Liver (tissue), 9 donors: ENCODE measurements around the gene NT5C3A. TPM values are rescaled to one million over a fixed set of nuclear protein-coding genes. Genes with fewer than 3 reads are reported as not detected.
A peak's percentile ranks its signal among the peaks of the same experiment; 100 is the strongest.

ENCODE experiments used
- DNase-seq: peaks from one replicate; pipeline ENCODE4 v3.0.0-alpha.2; 2017; ENCODE audit warnings: low spot score
- H3K27ac ChIP-seq, 2 donors: one replicate each; pipeline ENCODE4 v1.7.0; 2013; ENCODE audit warnings: inconsistent platforms in 2 of 2, low read length in 2 of 2, control low read depth in 1 of 2, low read depth in 1 of 2, mild to moderate bottlenecking in 1 of 2
- H3K27me3 ChIP-seq, 4 donors: one replicate each; pipeline versions ENCODE4 v1.6.1 to v1.7.0; 2013; ENCODE audit warnings: low read length in 3 of 4, inconsistent platforms in 1 of 4, mild to moderate bottlenecking in 1 of 4, moderate library complexity in 1 of 4; ENCODE audit not compliant: control insufficient read depth in 4 of 4, insufficient read depth in 4 of 4
- H3K36me3 ChIP-seq, 4 donors: one replicate each; pipeline versions ENCODE4 v1.6.1 to v1.7.0; 2013; ENCODE audit warnings: low read length in 3 of 4, mild to moderate bottlenecking in 3 of 4, low read depth in 1 of 4, moderate library complexity in 1 of 4; ENCODE audit not compliant: control insufficient read depth in 4 of 4, insufficient read depth in 3 of 4
- H3K4me1 ChIP-seq, 4 donors: one replicate each; pipeline versions ENCODE4 v1.6.1 to v1.7.0; 2013; ENCODE audit warnings: low read length in 3 of 4, mild to moderate bottlenecking in 3 of 4, moderate library complexity in 1 of 4; ENCODE audit not compliant: control insufficient read depth in 4 of 4, insufficient read depth in 4 of 4
- H3K4me3 ChIP-seq, 3 donors: one replicate each; pipeline versions ENCODE4 v1.6.1 to v1.7.0; 2013; ENCODE audit warnings: low read length in 3 of 3, control low read depth in 1 of 3, low read depth in 1 of 3, mild to moderate bottlenecking in 1 of 3
- H3K9ac ChIP-seq, 2 donors: one replicate each; pipeline ENCODE4 v1.7.0; 2013; ENCODE audit warnings: low read length in 2 of 2, mild to moderate bottlenecking in 2 of 2, moderate library complexity in 2 of 2, control low read depth in 1 of 2, low read depth in 1 of 2
- H3K9me3 ChIP-seq, 4 donors: one replicate each; pipeline versions ENCODE4 v1.6.1 to v1.7.0; 2013; ENCODE audit warnings: low read length in 3 of 4; ENCODE audit not compliant: control insufficient read depth in 4 of 4
- ATF3 ChIP-seq: IDR thresholded peaks from 2 replicates; pipeline ENCODE4 v1.6.1; 2016; ENCODE audit warnings: antibody characterized with exemption
- CTCF ChIP-seq: fragments of 150-350 bp; IDR thresholded peaks from 2 replicates; pipeline ENCODE4 v1.5.1; 2017; ENCODE audit warnings: improper control_type of control experiment, low read depth, low read length; ENCODE audit not compliant: missing input control
- EGR1 ChIP-seq, 2 donors: IDR thresholded peaks; 2 replicates each; pipeline ENCODE4 v1.6.1; 2016 to 2018; ENCODE audit warnings: antibody characterized with exemption in 2 of 2, low read depth in 2 of 2
- FOXA1 ChIP-seq: IDR thresholded peaks from 2 replicates; pipeline ENCODE4 v1.6.1; 2016; ENCODE audit warnings: antibody characterized with exemption
- FOXA2 ChIP-seq: IDR thresholded peaks from 2 replicates; pipeline ENCODE4 v1.6.1; 2016; ENCODE audit warnings: antibody characterized with exemption
- GABPA ChIP-seq, 2 donors: IDR thresholded peaks in 1 of 2; conservative IDR thresholded peaks in 1 of 2; 2 replicates each; pipeline ENCODE4 v1.6.1; 2016; ENCODE audit warnings: antibody characterized with exemption in 2 of 2, mild to moderate bottlenecking in 1 of 2, moderate library complexity in 1 of 2
- HNF4A ChIP-seq, 2 donors: conservative IDR thresholded peaks; 2 replicates each; pipeline ENCODE4 v1.6.1; 2016; ENCODE audit warnings: antibody characterized with exemption in 2 of 2, mild to moderate bottlenecking in 2 of 2
- HNF4G ChIP-seq: IDR thresholded peaks from 2 replicates; pipeline ENCODE4 v1.6.1; 2016; ENCODE audit warnings: antibody characterized with exemption
- MAX ChIP-seq: IDR thresholded peaks from 2 replicates; pipeline ENCODE4 v1.6.1; 2016; ENCODE audit warnings: antibody characterized with exemption
- NR2F2 ChIP-seq: IDR thresholded peaks from 2 replicates; pipeline ENCODE4 v1.6.1; 2016; ENCODE audit warnings: antibody characterized with exemption
- RAD21 ChIP-seq, 2 donors: IDR thresholded peaks; 2 replicates each; pipeline ENCODE4 v1.6.1; 2016; ENCODE audit warnings: antibody characterized with exemption in 2 of 2, mild to moderate bottlenecking in 2 of 2
- REST ChIP-seq: IDR thresholded peaks from 2 replicates; pipeline ENCODE4 v1.6.1; 2016; ENCODE audit warnings: antibody characterized with exemption, mild to moderate bottlenecking
- RXRA ChIP-seq, 2 donors: IDR thresholded peaks; 2 replicates each; pipeline ENCODE4 v1.6.1; 2017 to 2018; ENCODE audit warnings: antibody characterized with exemption in 2 of 2, mild to moderate bottlenecking in 1 of 2
- SP1 ChIP-seq: IDR thresholded peaks from 2 replicates; pipeline ENCODE4 v1.6.1; 2018; ENCODE audit warnings: antibody characterized with exemption, mild to moderate bottlenecking
- TAF1 ChIP-seq: conservative IDR thresholded peaks from 2 replicates; pipeline ENCODE4 v1.6.1; 2016; ENCODE audit warnings: antibody characterized with exemption, mild to moderate bottlenecking
- YY1 ChIP-seq: IDR thresholded peaks from 2 replicates; pipeline ENCODE4 v1.6.1; 2016; ENCODE audit warnings: antibody characterized with exemption, mild to moderate bottlenecking
- ZBTB33 ChIP-seq: IDR thresholded peaks from 2 replicates; pipeline ENCODE4 v1.6.1; 2016; ENCODE audit warnings: antibody characterized with exemption
- WGBS: extraction: QIAGEN DNeasy Blood & Tissue Kit; methylation state at CpG from one replicate; pipeline ENCODE4 v1.1.7; 2013; 5-methylcytosine and 5-hydroxymethylcytosine counted together
- polyA plus RNA-seq, 2 donors: library from polyadenylated mRNA; stranded (reverse) in 1 of 2; unstranded in 1 of 2; fragments of 200-250 nt in 1 of 2; fragments of >200 nt in 1 of 2; fragmentation: Nextera tagmentation in 1 of 2; extraction: Ambion mirVana in 1 of 2; gene quantifications; one replicate each; pipeline versions ENCODE4 v1.2.1 to v1.2.3, GENCODE V29; 2013 to 2015
- total RNA-seq, 2 donors: library from RNA; depleted of rRNA; stranded (reverse); fragments of >200 nt; gene quantifications; one replicate each; pipeline ENCODE4 v1.2.3, GENCODE V29; 2014
- donor health status: healthy.
- donor health status: healthy.
- donor health status: healthy.
- donor health status: healthy.
- donor health status: healthy.

Gene NT5C3A
- total and polyA plus RNA-seq, 4 donors, result 4.3 to 41.6 (median 9.7) TPM

GRCh38 chr7:33065981-33066380, 3.4 kb upstream of the NT5C3A start (continued):
- no peak for TF ChIP-seq REST
- TF ChIP-seq HNF4A (conservative IDR thresholded peaks at IDR 0.05), result no peak
- no peak for TF ChIP-seq GABPA (IDR thresholded peaks at IDR 0.05 in 1 of 2, conservative IDR thresholded peaks at IDR 0.05 in 1 of 2)
- no peak for TF ChIP-seq RXRA (IDR thresholded peaks at IDR 0.05)

- Histone ChIP-seq H3K9me3 (peaks cover 0 to 2% (median 0%) of the 10 kb centered on the region in 4 donors), H3K27me3 (no peaks in the 10 kb centered on the region), H3K4me1 (peaks cover 9 to 34% (median 20%) of the 10 kb centered on the region in 4 donors), H3K4me3 (peak overlapping the region; percentile 90 to 95 (median 90)), H3K36me3 (no peaks in the 10 kb centered on the region), H3K9ac (peak overlapping the region; percentile 67 to 88), H3K27ac (peak overlapping the region; percentile 97)
- under 1% methylated on average over 50 of the region's 50 CpGs for WGBS
- DNase-seq, result peak; percentile 100
- peak; percentile 40 to 70 for TF ChIP-seq RXRA (IDR thresholded peaks at IDR 0.05)
- peak; percentile 45 for TF ChIP-seq TAF1
- peak; percentile 76 for TF ChIP-seq SP1
- TF ChIP-seq FOXA1, result no peak
- TF ChIP-seq GABPA (IDR thresholded peaks at IDR 0.05 in 1 of 2, conservative IDR thresholded peaks at IDR 0.05 in 1 of 2), result peak in 1 of 2 donors; percentile 61
- TF ChIP-seq ZBTB33, result peak; percentile 65
- TF ChIP-seq YY1, result peak; percentile 90
- TF ChIP-seq RAD21 (IDR thresholded peaks at IDR 0.05), result peak in 1 of 2 donors; percentile 26
- no peak for TF ChIP-seq ATF3
- peak; percentile 9 for TF ChIP-seq REST
- no peak for TF ChIP-seq NR2F2
- peak; percentile 75 to 82 for TF ChIP-seq HNF4A (conservative IDR thresholded peaks at IDR 0.05)
- TF ChIP-seq FOXA2, result no peak
- peak; percentile 61 for TF ChIP-seq HNF4G
- peak in 1 of 2 donors; percentile 51 for TF ChIP-seq EGR1 (IDR thresholded peaks at IDR 0.05; ENCODE audit: low read depth in 2 of 2)
- TF ChIP-seq MAX, result peak; percentile 73
- no peak for TF ChIP-seq CTCF
Measured at GRCh38 chr7:33062782-33063443, 337 bp upstream of the NT5C3A start.
